Muscle of back (tissue), 11 donors: Measurements from ENCODE around the gene C1orf146. TPM values are rescaled to one million over a fixed set of nuclear protein-coding genes. Genes with fewer than 3 reads are reported as not detected.
"Not testable (repeated sequence)": the region's sequence is repeated elsewhere in the genome, so short reads cannot be mapped to it uniquely, and the experiment has no call there.

Source experiments
- DNase-seq, 3 donors: peaks; one replicate each; pipeline versions ENCODE4 v3.0.0 to v3.0.0-alpha.2; 2013
- polyA plus RNA-seq, 10 donors: library from polyadenylated mRNA; unstranded; fragments of 120-200 nt; gene quantifications; one replicate each; pipeline ENCODE4 v1.2.1, GENCODE V29; 2013; ENCODE audit not compliant: insufficient read length in 10 of 10

The C1orf146 gene
- polyA plus RNA-seq, 10 donors, result 0.18 TPM; not detected in 9

- no peak for DNase-seq
These were observed 57.2 kb downstream of the C1orf146 start for GRCh38 chr1:92274939-92275338.

GRCh38 chr1:92276082-92276481, 58.4 kb downstream of the C1orf146 start:
- no peak for DNase-seq

- peak in 1 of 3 donors; percentile 55 for DNase-seq
These were observed 59.5 kb downstream of the C1orf146 start for GRCh38 chr1:92277105-92277723.

- DNase-seq, result not testable (repeated sequence)
These were observed 62.1 kb downstream of the C1orf146 start for GRCh38 chr1:92279781-92280180.

GRCh38 chr1:92281411-92281810, 63.7 kb downstream of the C1orf146 start:
- DNase-seq, result not testable (repeated sequence)

GRCh38 chr1:92291372-92291999, 73.8 kb downstream of the C1orf146 start:
- peak; percentile 47 to 68 (median 49) for DNase-seq

Other genes with a start within 250 kb of the C1orf146 start
- gene EPHX4, start 187.9 kb upstream of the C1orf146 start, polyA plus RNA-seq, result 1 to 10 TPM in 1 of 10 donors, under 1 TPM in 9; 0.27 to 1.4 (median 0.74) TPM
- under 1 TPM in 4 of 10 donors, not detected in 6; 0.18 to 0.58 (median 0.31) TPM for gene SETSIP, start 142.5 kb upstream of the C1orf146 start, polyA plus RNA-seq
- 1 to 10 TPM; 1.4 to 3.9 (median 2.2) TPM for gene BTBD8, start 137.6 kb upstream of the C1orf146 start, polyA plus RNA-seq
- 10 to 100 TPM in 9 of 10 donors, 1 to 10 TPM in 1; 10.0 to 22.6 (median 13.2) TPM for gene GLMN, start 81.1 kb downstream of the C1orf146 start, polyA plus RNA-seq
- gene RPAP2, start 81.1 kb downstream of the C1orf146 start, polyA plus RNA-seq, result 10 to 100 TPM; 14.5 to 24.7 (median 17.8) TPM